GM23338 (cell line): ENCODE measurements around the gene TSFM. TPM values are rescaled to one million over a fixed set of nuclear protein-coding genes. Genes with fewer than 3 reads are reported as not detected.

ENCODE experiments used
- ATAC-seq: fragments of 200-7000 bp; cut with Tn5 transposase; 3 replicates; pipeline ENCODE4 v1.9.1; 2020
- DNase-seq: peaks from one replicate; pipeline ENCODE4 v3.0.0-alpha.2; 2015; ENCODE audit warnings: low spot score
- H2AFZ ChIP-seq: fragments of 200-600 bp; sonication (generic); 2 replicates; pipeline ENCODE4 v1.8.0; 2016; ENCODE audit warnings: antibody characterized with exemption, mild to moderate bottlenecking, moderate library complexity
- H3F3A ChIP-seq: fragments of 200-600 bp; sonication (generic); replicated peaks from 2 replicates; pipeline ENCODE4 v1.8.0; 2017; ENCODE audit warnings: antibody characterized with exemption, mixed run types, low read depth
- H3K27ac ChIP-seq: fragments of 200-600 bp; sonication (generic); 2 replicates; pipeline ENCODE4 v1.6.1; 2016; ENCODE audit warnings: low read depth
- H3K27me3 ChIP-seq: fragments of 200-600 bp; sonication (generic); 2 replicates; pipeline ENCODE4 v1.8.0; 2016; ENCODE audit warnings: mild to moderate bottlenecking, mixed run types, moderate library complexity; ENCODE audit not compliant: insufficient read depth
- H3K36me3 ChIP-seq: fragments of 200-600 bp; sonication (generic); 2 replicates; pipeline ENCODE4 v1.8.0; 2016; ENCODE audit warnings: mild to moderate bottlenecking; ENCODE audit not compliant: insufficient read depth
- H3K4me1 ChIP-seq: fragments of 200-600 bp; sonication (generic); 2 replicates; pipeline ENCODE4 v1.8.0; 2016; ENCODE audit warnings: mild to moderate bottlenecking, moderate library complexity; ENCODE audit not compliant: insufficient read depth
- H3K4me2 ChIP-seq: fragments of 200-600 bp; sonication (generic); 2 replicates; pipeline ENCODE4 v1.7.1; 2017; ENCODE audit warnings: mixed run types
- H3K4me3 ChIP-seq: fragments of 200-600 bp; sonication (generic); 2 replicates; pipeline ENCODE4 v1.6.1; 2016; ENCODE audit warnings: mixed run types
- H3K79me2 ChIP-seq: fragments of 200-600 bp; sonication (generic); replicated peaks from 2 replicates; pipeline ENCODE4 v1.8.0; 2017; ENCODE audit warnings: mild to moderate bottlenecking; ENCODE audit not compliant: insufficient read depth
- H3K9me2 ChIP-seq: fragments of 200-600 bp; sonication (generic); 2 replicates; pipeline ENCODE4 v1.8.0; 2017; ENCODE audit not compliant: insufficient read depth
- H4K20me1 ChIP-seq: fragments of 200-600 bp; sonication (generic); replicated peaks from 2 replicates; pipeline ENCODE4 v1.8.0; 2017; ENCODE audit warnings: mild to moderate bottlenecking; ENCODE audit not compliant: insufficient read depth
- H3K27ac Mint-ChIP-seq: 2 replicates; pipeline ENCODE4 v1.8.0; 2020; ENCODE audit warnings: inconsistent platforms, mild to moderate bottlenecking, moderate library complexity, mixed read lengths
- H3K27me3 Mint-ChIP-seq: 3 replicates; pipeline ENCODE4 v1.8.0; 2022; ENCODE audit warnings: low read depth, mild to moderate bottlenecking, moderate library complexity, mixed read lengths, inconsistent platforms; ENCODE audit not compliant: insufficient read depth, poor library complexity
- H3K36me3 Mint-ChIP-seq: 3 replicates; pipeline ENCODE4 v1.8.0; 2021; ENCODE audit warnings: low read depth, mild to moderate bottlenecking, inconsistent platforms, moderate library complexity, mixed read lengths
- H3K4me1 Mint-ChIP-seq: 3 replicates; pipeline ENCODE4 v1.8.0; 2020; ENCODE audit warnings: mild to moderate bottlenecking, inconsistent platforms, mixed read lengths
- H3K4me3 Mint-ChIP-seq: 3 replicates; pipeline ENCODE4 v1.8.0; 2021; ENCODE audit warnings: moderate library complexity, mild to moderate bottlenecking, inconsistent platforms, mixed read lengths
- H3K9me3 Mint-ChIP-seq: 3 replicates; pipeline ENCODE4 v1.8.0; 2020; ENCODE audit warnings: moderate library complexity, mild to moderate bottlenecking, inconsistent platforms, mixed read lengths
- CTCF ChIP-seq, 2 experiments: fragments of 200-600 bp in 1 of 2; sonication (generic) in 1 of 2; conservative IDR thresholded peaks; 2 replicates each; pipeline versions ENCODE4 v1.5.1 to v1.6.1; 2016 to 2017; ENCODE audit warnings: antibody characterized with exemption in 2 of 2, low read depth in 2 of 2, mild to moderate bottlenecking in 2 of 2, moderate library complexity in 1 of 2
- REST ChIP-seq: IDR thresholded peaks from one replicate; pipeline ENCODE4 v1.6.1; 2018; ENCODE audit warnings: antibody characterized with exemption; ENCODE audit not compliant: unreplicated experiment
- STAT1 ChIP-seq: IDR thresholded peaks from one replicate; pipeline ENCODE4 v1.6.1; 2016; ENCODE audit warnings: antibody characterized with exemption; ENCODE audit not compliant: unreplicated experiment
- ZNF462 ChIP-seq: fragments of 250-450 bp; sonication (Bioruptor Pico); IDR thresholded peaks from 2 replicates; pipeline ENCODE4 v1.5.0; 2020; ENCODE audit warnings: mild to moderate bottlenecking, moderate library complexity
- polyA plus RNA-seq: library from polyadenylated mRNA; unstranded; fragments of >200 nt; fragmentation: Nextera tagmentation; extraction: Ambion mirVana; gene quantifications from 2 replicates; pipeline ENCODE4 v1.2.1, GENCODE V29; 2016
- total RNA-seq: library from RNA; depleted of rRNA; stranded (reverse); fragments of >200 nt; shearing (Covaris generic); gene quantifications from 2 replicates; pipeline ENCODE4 v1.2.3, GENCODE V29; 2014

The TSFM gene
- total and polyA plus RNA-seq, 2 experiments from 2014 or later = 29.5 to 43.1 TPM

DNA sequence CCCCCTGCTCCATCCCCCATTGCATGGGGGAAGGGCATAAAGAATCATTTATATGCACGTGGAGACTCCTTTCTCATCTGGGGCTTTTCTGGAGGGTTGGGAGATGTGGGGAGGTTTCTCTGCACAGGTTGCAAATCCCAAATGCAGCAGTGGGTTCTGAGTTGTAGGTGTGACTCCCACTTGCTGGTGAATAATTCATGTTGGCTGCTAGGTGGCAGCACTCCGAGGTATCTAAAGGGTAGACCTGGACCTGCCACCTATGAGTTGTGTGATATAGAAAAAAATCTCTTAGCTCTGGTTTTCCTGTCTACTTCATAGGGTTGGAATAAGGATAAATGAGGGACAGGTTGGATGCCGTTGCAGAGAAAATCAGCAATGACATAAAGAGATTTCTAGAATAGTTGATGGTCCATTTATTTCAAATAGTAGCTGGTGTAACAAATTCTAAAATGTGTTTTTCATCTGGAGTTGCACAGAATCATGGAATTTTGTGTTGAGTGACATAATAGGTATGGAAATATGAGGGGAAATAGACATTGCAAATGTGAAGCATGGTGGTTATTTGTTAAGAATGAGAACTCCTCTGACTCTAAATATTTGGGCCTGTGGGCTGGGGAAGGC lies 23.1 kb upstream of the TSFM start:
- no peak overlapping the region; the same call in 2 of the 3 replicates for H3K4me3 Mint-ChIP-seq
- peaks cover 4% of the 10 kb centered on the region; the same call in 1 of the 2 replicates for H4K20me1 ChIP-seq

More for the DNA sequence above, 23.1 kb upstream of the TSFM start:
- ATAC-seq (peak; percentile 11), DNase-seq (peak; percentile 60)
- TF ChIP-seq CTCF (conservative IDR thresholded peaks at IDR 0.05; ENCODE audit: low read depth in 2 of 2) (peak; percentile 61 to 71), ZNF462 (CRISPR knock-in tag) (no peak), REST (peak; percentile 45), STAT1 (no peak)
- H3K27ac ChIP-seq = no peak overlapping the region
- Mint-ChIP-seq H3K27ac (no peak overlapping the region), H3K27me3 (peaks cover 62% of the 10 kb centered on the region), H3K9me3 (no peaks in the 10 kb centered on the region), H3K4me1 (peaks cover 28% of the 10 kb centered on the region), H3K36me3 (no peaks in the 10 kb centered on the region; the same call in 2 of the 3 replicates)
- no peak overlapping the region for H3K4me2 ChIP-seq
- H3K4me3 ChIP-seq = no peak overlapping the region
- no peaks in the 10 kb centered on the region for H3K36me3 ChIP-seq
- H2AFZ ChIP-seq = no peak overlapping the region
- H3K9me2 ChIP-seq = no peaks in the 10 kb centered on the region
- peaks cover 19% of the 10 kb centered on the region for H3K4me1 ChIP-seq
- peaks cover 8% of the 10 kb centered on the region; the same call in 1 of the 2 replicates for H3F3A ChIP-seq
- no peaks in the 10 kb centered on the region for H3K79me2 ChIP-seq
- peaks cover 90% of the 10 kb centered on the region for H3K27me3 ChIP-seq
